OCI-LY1 (cell line): ENCODE data around the gene FAT1.

Experiments
- EZH2 ChIP-seq: fragments of 200-600 bp; sonication (generic), shearing (Covaris generic); IDR thresholded peaks from 2 replicates; pipeline ENCODE4 v1.8.0; 2017; ENCODE audit warnings: borderline replicate concordance, mixed run types, mild to moderate bottlenecking, antibody characterized with exemption, low read length, moderate library complexity, mixed read lengths
- TF ChIP-seq, protein P1 (sequence below): fragments of 200-600 bp; sonication (generic), shearing (Covaris generic); IDR thresholded peaks from 2 replicates; pipeline ENCODE4 v1.5.1; 2017; ENCODE audit warnings: mild to moderate bottlenecking, antibody characterized with exemption, low read length, moderate library complexity, mixed read lengths

GRCh38 chr4:186759990-186760389 is 36.3 kb upstream of the FAT1 start:
- TF ChIP-seq, protein P1, sequence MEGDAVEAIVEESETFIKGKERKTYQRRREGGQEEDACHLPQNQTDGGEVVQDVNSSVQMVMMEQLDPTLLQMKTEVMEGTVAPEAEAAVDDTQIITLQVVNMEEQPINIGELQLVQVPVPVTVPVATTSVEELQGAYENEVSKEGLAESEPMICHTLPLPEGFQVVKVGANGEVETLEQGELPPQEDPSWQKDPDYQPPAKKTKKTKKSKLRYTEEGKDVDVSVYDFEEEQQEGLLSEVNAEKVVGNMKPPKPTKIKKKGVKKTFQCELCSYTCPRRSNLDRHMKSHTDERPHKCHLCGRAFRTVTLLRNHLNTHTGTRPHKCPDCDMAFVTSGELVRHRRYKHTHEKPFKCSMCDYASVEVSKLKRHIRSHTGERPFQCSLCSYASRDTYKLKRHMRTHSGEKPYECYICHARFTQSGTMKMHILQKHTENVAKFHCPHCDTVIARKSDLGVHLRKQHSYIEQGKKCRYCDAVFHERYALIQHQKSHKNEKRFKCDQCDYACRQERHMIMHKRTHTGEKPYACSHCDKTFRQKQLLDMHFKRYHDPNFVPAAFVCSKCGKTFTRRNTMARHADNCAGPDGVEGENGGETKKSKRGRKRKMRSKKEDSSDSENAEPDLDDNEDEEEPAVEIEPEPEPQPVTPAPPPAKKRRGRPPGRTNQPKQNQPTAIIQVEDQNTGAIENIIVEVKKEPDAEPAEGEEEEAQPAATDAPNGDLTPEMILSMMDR, result no peak
- TF ChIP-seq EZH2, result no peak
